ENCODE results near the gene IL12RB2.

Gene IL12RB2

DNA sequence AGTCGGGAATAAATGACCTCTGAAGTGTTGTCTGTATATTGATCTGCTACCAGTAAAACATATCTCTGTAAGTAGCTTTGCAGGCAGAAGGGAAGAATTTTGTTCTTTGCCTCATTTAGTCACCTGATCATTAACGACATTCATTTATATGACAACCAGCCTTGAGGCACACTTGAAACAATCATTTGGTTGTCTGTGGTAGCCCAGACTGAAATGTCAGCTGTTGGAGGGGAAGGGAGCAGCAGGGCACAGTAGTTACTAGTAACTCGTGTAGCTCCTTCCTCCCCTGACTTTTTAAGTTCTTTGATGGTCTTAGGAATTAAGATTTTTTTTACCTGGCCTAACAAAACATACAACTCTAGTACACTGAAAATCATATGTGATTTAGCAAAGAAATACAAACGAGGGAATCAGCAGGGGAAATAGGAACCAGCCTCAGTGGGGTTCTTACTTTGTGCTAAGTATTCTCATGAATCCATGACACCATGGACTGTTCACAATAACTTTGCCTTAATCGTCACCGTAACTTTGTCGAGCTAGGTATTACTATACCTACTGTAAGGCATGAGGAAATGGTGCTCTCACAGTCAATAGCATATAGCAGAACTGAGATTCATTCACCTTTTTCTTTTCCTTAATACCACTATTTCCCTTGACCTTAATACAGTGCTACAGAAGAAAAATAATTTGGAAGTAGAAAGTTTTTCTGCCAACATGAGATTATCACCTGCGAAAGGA is 6.4 kb downstream of the IL12RB2 start:
- no peak for DNase-seq (ENCODE audit: low spot score)

DNA sequence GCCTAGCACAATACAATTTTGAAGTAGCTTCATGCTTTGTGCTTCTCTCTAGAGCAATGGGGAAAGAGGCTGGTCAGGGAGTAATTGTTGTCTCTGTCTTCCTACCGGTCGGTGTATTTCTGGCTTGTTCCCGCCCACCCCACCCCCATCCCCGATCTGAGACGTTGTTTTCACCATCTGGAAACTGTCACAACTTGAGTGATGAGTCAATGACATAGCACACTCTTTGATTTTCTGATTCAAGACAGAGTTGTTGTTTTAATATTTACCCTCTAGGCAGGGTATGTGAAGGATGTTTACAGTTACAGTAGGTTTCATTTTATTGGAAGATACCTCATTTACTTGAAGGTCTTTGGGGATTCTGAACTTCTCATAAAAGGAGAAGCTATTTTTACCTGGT is 7.0 kb downstream of the IL12RB2 start:
- DNase-seq (ENCODE audit: low spot score): no peak

DNA sequence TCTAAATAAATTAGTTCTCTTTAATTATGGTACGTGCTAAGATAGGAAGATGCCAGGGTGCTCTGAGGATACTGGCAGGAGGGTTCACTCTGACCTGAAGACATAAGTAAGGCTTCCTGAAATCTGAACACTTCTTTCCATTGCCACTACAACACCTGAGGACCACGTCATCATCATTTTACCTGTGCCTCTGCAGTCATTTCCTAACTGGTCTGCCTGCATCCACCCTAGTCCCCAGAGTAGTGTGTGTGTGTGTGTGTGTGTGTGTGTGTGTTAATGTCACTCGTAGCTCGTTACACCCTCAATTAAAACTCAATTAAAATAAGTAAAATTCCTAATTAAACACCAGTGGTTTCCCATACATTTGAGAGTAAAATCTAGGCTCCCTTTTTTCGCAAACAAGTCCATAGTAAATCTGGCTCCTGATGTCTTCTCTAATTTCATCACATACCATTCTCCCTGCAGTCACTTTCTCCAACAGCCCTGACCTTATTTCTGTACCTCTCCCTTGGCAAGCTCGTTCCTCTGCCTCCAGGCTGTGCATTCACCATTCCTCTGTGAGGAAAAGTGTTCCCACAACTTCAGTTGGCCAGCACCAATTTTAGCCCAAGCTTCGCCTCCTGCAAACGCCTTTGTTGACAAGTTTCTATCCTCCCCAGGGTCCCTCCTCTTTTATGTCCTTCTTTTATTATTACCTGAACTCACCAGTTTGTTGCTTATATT is 8.7 kb downstream of the IL12RB2 start:
- DNase-seq (ENCODE audit: low spot score): no peak

DNA sequence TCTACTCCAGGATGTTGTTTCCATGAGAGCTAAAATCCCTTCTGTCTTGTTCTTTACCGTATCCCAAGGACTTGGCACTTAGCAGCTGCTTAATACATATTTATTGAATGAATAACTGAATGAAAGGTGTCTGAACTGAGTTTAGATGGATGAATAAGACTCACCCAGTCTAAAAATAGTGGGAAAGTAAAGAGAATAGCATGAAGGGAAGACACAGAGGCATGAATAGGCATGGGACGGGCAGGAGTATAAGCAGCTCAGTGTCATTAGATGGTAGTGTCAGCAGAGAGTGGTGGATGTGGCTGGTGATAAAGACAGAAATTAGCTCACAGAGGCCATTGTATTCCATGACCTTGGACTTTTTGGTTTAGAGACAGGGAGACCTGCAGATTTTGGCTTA is 9.2 kb downstream of the IL12RB2 start:
- DNase-seq (ENCODE audit: low spot score): no peak

DNA sequence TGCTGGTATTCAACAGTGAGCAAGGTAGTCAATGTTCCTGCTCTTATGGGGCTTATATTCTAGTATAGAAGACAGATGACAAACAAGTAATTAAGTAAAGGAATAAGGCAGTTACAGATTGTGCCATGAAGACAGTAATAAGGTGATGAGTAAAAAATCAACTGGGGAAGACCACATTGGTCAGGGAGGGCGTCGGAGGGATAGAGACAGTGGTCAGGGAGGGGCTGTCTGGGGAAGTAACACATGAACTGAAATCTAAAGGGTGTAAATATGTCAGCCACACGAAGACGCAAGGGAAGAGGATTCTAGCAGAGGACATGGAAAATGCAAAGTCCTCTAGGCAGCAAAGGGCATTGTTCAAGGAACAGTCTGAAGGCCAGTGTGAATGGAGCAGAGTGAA is 10.1 kb downstream of the IL12RB2 start:
- DNase-seq (ENCODE audit: low spot score): no peak

DNA sequence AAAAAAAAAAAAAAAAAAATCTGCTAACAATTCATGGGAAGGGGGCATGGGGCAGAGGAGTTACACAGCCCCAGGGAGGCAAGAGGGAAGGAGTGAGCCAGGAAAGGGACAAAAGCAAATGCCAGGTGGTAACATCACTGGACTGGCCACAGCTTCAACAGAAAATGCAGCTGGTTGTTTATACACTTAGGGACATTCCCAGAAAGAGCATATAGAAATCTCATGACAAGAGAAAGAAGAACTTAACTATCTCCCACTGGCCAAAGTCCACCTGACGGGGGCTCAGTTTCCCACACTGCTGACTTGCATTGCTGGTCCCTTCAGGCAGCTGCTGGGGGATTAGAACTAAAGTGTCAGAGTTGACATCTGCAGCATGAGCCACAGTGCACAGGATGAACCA is 14.8 kb downstream of the IL12RB2 start:
- no peak for DNase-seq (ENCODE audit: low spot score)

DNA sequence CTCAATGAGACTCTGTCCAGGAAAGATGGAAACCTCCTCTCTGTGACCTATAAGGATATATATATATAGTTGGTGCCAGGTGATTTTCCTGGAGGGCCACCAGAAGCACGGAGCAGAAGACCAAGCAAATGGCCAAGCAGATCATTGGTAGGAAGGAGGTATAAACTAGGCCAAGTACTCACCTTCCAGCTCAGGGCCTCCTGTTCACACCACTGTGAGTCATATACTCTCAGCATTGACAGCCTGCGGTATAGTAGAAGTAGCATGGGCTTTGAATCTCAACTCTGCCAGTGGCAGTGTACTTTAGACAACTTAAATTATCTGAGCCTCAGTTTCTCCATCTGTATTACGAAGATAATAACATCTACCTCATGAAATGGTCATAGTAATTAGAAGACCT is 15.4 kb downstream of the IL12RB2 start:
- DNase-seq (ENCODE audit: low spot score): no peak

DNA sequence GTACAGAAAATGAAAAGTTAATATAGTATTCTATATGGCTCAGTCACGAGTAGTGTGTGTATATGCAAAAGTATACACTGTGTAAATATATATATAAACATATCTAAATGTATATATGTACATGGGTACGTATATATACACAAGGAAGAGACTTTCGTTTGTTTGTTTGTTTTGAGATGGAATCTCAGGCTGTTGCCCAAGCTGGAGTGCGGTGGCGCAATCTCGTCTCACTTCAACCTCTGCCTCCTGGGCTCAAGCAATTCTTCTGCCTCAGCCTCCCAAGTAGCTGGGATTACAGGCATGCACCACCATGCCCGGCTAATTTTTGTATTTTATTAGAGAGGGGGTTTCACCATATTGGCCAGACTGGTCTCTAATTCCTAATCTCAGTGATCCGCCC is 16.4 kb downstream of the IL12RB2 start:
- DNase-seq (ENCODE audit: low spot score): no peak

DNA sequence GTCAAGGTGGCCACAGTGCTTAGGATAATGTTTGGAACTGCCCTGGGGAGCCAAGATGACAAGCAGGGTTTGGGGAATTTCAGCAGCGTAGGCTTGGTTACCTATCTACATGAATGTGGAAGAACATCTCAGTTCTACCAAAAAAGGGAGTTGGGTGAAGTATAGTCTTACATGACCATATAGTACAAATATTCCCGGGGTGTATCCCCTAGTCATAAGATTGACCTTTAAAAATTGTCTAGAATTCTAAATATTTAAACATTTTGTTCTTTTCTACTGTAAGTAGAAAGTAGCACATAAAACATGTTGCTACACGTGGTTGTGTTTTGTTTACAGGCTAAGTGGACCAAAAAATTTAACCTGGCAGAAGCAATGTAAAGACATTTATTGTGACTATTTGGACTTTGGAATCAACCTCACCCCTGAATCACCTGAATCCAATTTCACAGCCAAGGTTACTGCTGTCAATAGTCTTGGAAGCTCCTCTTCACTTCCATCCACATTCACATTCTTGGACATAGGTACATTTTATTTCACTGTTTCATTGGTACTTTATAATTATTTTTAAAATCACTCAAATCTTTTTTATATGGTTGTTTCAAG is 20.3 kb downstream of the IL12RB2 start:
- DNase-seq (ENCODE audit: low spot score): no peak

DNA sequence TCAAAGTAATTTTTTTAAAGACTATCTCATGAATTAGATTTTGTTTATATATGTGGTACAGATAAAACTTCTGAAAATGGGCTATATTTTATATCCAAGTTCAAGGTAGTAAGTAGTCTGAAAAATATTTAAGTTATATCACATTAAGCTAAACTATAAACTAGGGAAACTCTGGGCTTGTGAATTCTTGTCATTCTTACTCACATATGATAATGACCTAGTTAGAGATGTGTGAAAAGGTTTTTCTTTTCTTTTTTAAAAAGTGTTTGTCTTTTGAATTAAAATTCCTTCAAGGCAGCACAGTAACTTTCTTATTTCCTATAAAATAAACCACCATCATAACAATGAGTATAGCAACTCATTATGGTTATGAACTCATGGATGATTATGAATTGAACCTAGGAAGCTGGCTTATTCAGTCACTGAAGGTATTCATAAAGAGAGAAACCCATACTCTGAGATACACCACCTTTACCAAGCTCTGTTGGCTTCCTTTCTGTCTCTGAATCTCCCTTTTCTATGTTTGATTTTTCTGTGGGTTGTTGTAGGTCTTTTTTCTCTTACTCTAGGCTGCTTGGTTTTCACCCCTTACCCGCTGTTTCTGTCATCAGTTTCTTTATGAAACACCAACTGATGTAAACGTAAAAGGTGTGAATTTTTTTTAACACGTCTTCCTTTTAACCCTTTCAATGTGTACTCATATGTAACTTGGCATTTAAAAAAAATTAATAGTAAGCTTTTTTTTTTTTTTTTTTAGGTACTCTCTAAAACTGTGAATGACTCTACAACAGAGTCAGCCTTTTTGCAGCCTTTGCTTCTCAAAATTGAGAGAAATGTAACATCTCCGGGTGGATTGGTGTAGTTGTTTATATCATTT is 25.2 kb downstream of the IL12RB2 start:
- DNase-seq (ENCODE audit: low spot score): no peak

DNA sequence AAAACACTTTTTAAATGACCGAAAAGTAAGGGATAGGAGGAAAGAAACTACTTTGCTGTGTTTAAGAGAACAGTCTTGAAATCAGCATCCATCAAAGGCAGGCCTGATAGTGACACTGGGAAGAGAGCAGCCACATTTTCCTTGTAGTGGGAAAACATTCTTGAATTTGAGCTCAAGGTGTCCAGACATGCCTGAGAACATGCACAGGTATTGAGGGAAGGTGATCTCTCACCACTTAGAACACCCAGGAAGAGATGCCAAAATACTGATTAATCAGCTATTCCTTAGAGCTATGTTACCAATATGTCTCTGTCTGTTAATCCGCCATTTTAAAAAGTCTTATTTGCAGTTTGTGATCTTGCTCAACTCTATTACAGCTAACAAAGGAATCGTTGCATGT is 25.9 kb downstream of the IL12RB2 start:
- no peak for DNase-seq (ENCODE audit: low spot score)

DNA sequence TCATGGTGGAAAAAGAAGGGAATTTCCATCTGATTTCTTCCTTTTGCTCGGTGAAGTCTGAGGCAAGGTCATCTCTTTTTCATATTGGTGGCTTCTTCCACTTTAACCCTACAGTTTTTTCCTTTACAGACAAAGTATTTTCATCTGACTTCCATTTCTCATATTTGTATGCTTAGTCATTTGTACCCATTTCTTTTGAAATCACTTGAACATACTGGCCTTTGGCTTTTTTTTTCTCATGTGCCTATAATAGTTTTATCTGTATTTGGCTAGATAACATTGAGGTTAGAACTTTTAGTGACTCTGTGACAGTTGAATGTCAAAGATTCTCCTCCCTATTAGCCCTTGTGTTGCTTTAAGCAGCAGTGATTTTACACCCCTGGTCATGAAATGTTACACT is 27.7 kb downstream of the IL12RB2 start:
- no peak for DNase-seq (ENCODE audit: low spot score)

DNA sequence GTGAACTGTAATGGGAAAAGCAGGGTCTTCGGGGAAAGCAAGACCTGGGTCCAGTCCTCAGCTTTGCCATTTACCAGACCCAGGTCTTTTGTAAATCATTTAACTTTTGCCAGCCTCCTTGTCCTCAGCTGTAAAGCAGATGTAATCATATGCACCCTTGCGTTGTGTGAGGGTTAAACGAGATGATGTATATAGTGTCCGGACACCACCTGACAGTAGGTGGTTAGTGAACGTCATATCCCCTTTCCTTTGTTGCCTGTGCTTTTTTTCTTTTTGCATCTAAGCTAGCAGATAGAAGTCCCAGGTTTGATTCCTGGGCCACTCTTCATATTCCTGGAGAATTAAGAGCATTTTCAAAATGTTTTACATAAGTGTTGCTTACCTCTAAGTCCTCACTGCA is 28.5 kb downstream of the IL12RB2 start:
- DNase-seq (ENCODE audit: low spot score): no peak

DNA sequence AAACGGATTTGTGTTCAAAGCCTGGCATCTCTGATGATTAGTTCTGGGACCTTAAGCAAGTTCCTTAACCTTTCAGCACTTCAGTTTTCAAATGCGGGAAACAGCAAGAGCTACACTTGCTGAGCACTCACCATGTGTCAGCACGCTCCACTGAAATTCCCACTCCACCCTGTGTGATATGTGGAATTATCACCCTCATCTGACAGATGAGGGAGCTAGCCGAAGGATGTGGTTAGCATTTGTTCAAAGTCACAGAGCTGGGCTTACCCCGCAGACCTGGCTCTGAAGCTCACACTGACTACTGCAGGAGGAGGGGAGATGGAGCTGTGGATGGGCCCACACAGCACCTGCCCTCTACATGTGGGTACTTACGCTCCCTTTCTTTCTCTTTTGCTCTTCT is 29.1 kb downstream of the IL12RB2 start:
- no peak for DNase-seq (ENCODE audit: low spot score)

DNA sequence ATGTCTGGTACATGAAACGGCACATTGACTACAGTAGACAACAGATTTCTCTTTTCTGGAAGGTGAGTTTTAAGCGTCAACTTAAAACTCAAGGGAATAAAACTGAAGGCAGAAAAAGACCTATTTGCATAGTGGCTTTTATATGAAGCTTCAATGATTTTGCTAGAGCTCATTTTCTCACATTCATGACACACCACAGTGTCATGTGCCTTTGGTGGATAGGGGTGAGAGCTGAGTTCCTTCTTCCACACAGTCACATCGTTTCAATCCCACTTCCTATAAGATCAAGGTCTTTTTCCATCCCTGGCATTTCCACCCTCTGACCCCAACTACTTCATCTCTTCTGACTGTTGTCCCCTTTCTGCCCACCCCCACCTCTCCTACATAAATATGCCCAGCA is 31.0 kb downstream of the IL12RB2 start:
- DNase-seq (ENCODE audit: low spot score): no peak

DNA sequence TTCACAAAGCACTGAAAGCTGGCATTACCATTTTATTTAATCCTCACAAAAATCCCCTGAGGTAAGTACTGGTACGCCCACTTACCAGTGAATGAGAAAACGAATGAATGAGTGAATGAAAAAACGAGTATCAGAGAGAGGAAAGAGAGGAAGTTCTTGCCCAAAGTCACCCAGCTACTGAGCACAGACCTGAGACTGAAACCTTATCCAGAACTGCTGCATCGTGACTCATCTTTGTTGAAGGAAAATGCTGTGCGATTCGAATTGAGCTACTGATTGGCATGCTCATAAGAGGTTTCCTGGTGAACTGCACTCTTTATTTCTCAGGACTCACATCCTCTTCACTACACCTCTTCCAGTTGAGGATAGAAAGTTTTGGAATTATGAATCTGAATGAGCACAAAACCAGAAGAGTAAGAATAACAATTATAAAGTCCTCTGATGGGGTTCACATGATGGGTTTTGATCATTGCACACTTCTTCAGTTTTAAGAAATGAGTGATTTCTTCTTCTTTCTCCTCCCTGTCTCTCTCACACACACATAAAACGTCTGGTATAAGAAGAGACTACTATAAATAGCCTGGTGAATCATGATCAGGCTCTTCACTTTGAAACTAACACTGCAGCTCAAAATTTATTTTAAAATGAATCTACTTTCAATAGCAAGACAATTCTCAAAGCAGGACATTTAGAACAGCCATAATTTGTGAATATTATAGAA is 32.1 kb downstream of the IL12RB2 start:
- DNase-seq (ENCODE audit: low spot score): no peak

DNA sequence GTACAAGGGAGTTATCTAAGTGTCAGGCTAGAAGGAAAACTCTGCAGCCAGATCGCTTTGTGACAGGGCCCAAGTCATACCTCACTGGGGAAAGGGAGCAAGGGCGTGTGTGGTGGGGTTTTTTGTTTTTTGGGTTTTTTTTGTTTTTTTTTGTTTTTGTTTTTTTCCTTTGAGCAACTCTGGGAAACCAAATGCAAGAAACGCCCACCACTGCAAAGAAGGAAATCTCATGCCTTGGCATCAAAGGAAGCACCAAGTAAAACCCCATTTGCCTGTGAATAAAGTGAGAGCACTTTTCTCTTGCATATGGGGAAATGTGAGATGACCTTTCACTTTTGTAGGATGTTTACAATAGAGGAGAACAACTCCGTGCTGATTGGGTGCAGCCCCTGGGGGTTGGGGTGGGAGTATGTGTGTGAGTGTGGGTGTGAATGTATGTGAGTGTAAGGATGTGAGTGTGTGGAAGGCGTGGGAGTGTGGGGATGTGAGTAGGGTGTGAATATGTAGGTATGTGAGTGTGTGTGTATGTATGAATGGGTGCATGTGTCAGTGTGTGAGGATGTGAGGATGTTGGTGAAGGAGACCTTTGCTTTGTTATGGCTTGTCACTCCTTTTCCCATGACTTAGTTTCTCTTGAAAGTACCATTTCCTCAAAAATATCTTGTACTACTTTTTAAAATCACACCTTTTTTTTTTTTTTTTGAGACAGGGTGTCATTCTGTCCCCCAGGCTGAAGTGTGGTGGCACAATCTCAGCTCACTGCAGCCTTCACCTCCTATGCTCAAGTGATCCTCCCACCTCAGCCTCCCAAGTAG is 34.6 kb downstream of the IL12RB2 start:
- DNase-seq (ENCODE audit: low spot score): no peak

DNA sequence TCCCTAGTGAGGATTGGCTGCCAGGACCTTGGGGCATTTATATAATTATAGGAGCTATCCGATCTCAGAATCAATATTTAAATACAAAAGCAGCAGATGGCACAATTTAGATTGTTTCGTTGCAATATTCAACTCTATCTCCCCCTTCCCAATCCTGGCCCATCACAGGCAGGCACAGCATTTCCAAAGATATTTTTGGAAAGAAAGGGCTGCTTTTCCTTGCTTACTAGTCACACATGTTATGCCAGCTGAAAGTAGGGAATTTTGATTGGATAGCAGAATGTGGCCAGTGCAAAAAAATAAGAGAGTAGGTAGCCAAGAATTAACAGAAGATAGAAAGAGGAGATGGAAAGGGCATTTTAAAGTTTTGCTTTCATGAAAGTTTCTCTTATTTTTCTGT is 37.9 kb downstream of the IL12RB2 start:
- no peak for DNase-seq (ENCODE audit: low spot score)

DNA sequence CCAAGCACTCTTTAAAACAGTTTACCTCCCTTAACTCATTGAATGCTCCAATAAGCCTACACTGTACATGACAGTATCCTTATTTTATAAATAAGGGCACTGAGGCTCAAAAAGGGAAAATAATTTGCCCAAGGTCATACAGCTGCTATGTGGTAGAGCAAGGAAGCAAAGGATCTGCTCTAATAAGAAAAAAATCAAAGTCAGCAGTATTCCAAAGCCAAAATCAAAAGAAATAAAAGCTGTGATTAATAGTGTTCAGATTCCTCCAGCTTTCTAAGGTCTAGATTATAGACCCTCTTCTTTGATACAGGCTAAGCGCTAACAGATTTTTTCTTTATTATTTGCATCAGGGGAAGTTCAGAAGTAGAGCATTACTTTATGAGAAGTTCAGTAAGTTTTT is 39.3 kb downstream of the IL12RB2 start:
- DNase-seq (ENCODE audit: low spot score): no peak

DNA sequence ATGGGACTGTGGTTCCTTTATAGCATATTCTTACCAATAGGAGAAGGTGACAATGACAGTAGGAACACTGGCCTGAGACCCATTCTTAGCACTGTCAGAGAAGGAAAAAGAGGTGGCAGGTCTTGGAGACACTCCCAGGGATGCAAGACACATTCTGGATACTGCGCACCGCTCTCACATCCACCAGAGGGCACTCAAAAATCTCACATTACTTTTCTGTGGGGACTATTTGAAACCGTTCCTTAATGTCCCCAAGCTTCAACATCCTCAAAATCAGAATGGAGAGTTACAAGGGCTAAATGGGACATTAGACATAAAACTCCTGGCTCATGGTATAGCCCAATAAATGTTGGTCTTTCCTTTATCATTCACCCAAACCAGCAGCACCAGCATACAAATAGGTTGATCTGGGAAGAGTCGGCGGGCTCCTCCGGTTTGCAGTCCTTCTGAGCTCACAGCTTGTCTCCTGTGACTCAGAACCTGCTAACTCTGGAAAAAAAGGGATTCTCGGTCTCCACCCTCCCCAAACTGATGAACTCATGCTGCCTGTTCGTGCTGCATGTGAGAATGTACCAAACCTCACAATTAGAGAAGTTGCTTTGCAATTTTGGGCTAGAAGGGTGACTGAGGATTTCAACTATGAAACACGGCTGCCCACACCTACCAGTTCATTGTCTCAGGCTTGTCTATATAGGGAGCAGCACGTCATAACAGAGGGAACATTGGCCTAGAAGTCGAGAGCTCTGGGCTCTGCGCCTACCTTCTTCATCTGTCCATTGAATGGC is 40.2 kb downstream of the IL12RB2 start:
- peak; percentile 52 for DNase-seq (ENCODE audit: low spot score)
